Glutamatergic neuron (in vitro differentiated cells): ENCODE data around the gene COX7B2. TPM values are rescaled to one million over a fixed set of nuclear protein-coding genes. Genes with fewer than 3 reads are reported as not detected.

Experiments
- DNase-seq: peaks from one replicate; pipeline ENCODE4 v3.0.0; 2022
- H3K27ac Mint-ChIP-seq: one replicate; pipeline ENCODE4 v1.8.0; 2020; ENCODE audit warnings: mild to moderate bottlenecking, mixed read lengths, inconsistent platforms; ENCODE audit not compliant: unreplicated experiment
- H3K27me3 Mint-ChIP-seq: one replicate; pipeline ENCODE4 v1.8.0; 2020; ENCODE audit warnings: mild to moderate bottlenecking, moderate library complexity, mixed read lengths, inconsistent platforms; ENCODE audit not compliant: unreplicated experiment
- H3K36me3 Mint-ChIP-seq: one replicate; pipeline ENCODE4 v1.8.0; 2020; ENCODE audit warnings: mild to moderate bottlenecking, mixed read lengths, inconsistent platforms; ENCODE audit not compliant: unreplicated experiment
- H3K4me1 Mint-ChIP-seq: one replicate; pipeline ENCODE4 v1.8.0; 2020; ENCODE audit warnings: mild to moderate bottlenecking, low read depth, mixed read lengths, inconsistent platforms; ENCODE audit not compliant: unreplicated experiment
- H3K4me3 Mint-ChIP-seq: one replicate; pipeline ENCODE4 v1.8.0; 2020; ENCODE audit warnings: mild to moderate bottlenecking, mixed read lengths, inconsistent platforms; ENCODE audit not compliant: unreplicated experiment
- H3K9me3 Mint-ChIP-seq: one replicate; pipeline ENCODE4 v1.8.0; 2020; ENCODE audit warnings: mild to moderate bottlenecking, moderate library complexity, mixed read lengths, inconsistent platforms; ENCODE audit not compliant: unreplicated experiment
- total RNA-seq: library from RNA; stranded (reverse); fragmentation: NEBNext Ultra II Directional; extraction: Animal tissue kit (Norgen Biotek cat#: 25700); gene quantifications from one replicate; pipeline ENCODE4 v1.2.1, GENCODE V29; 2021; ENCODE audit not compliant: unreplicated experiment
- TF ChIP-seq, protein P1 (sequence below): fragments of 200-600 bp; sonication (generic); IDR thresholded peaks from one replicate; pipeline ENCODE4 v1.5.0; 2021; ENCODE audit not compliant: partially characterized antibody, unreplicated experiment

COX7B2 gene
- total RNA-seq, 1 donor from 2014 or later: not detected

DNA sequence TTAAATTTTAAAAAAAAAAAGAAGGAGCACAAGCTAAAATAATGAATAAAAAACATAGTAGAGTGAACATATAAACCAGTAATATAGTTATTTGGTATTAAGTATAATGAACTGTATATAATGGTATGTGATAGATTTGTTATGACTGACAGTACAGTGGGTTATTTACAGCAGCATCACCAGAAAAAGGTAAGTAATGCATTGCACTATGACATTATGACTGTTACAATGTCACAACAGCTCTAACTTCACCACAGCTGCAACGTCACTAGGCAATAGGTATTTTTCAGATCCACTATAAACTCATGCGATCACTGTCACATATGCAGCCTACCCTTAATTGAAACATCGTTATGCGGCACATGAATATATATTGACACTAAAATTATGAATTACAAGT, 72.5 kb downstream of the COX7B2 start:
- TF ChIP-seq, protein P1, sequence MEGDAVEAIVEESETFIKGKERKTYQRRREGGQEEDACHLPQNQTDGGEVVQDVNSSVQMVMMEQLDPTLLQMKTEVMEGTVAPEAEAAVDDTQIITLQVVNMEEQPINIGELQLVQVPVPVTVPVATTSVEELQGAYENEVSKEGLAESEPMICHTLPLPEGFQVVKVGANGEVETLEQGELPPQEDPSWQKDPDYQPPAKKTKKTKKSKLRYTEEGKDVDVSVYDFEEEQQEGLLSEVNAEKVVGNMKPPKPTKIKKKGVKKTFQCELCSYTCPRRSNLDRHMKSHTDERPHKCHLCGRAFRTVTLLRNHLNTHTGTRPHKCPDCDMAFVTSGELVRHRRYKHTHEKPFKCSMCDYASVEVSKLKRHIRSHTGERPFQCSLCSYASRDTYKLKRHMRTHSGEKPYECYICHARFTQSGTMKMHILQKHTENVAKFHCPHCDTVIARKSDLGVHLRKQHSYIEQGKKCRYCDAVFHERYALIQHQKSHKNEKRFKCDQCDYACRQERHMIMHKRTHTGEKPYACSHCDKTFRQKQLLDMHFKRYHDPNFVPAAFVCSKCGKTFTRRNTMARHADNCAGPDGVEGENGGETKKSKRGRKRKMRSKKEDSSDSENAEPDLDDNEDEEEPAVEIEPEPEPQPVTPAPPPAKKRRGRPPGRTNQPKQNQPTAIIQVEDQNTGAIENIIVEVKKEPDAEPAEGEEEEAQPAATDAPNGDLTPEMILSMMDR: no peak
- DNase-seq: no peak
- Mint-ChIP-seq H3K36me3 (no peaks in the 10 kb centered on the region), H3K4me3 (no peak overlapping the region), H3K9me3 (peaks cover 2% of the 10 kb centered on the region), H3K27ac (no peak overlapping the region), H3K4me1 (peaks cover 3% of the 10 kb centered on the region), H3K27me3 (no peaks in the 10 kb centered on the region)

DNA sequence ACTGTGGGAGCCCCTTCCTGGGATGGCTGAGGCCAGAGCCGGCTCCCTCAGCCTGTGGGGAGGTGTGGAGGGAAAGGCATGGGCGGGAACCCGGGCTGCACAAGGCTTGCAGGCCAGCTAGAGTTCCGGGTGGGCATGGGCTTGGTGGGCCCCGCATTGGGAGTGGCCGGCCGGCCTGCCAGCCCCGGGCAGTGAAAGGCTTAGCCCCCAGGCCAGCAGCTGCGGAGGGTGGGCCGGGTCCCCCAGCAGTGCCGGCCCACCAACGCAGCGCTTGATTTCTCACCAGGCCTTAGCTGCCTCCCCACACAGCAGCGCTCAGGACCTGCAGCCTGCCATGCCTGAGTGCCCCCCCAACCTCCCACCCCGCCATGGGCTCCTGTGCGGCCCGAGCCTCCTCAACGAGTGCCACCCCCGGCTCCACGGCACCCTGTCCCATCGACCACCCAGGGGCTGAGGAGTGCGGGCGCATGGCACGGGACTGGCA, 78.0 kb downstream of the COX7B2 start:
- Mint-ChIP-seq H3K9me3 (peaks cover 2% of the 10 kb centered on the region), H3K4me1 (no peaks in the 10 kb centered on the region), H3K36me3 (no peaks in the 10 kb centered on the region), H3K27ac (no peak overlapping the region), H3K4me3 (no peak overlapping the region), H3K27me3 (no peaks in the 10 kb centered on the region)
- DNase-seq: no peak
- TF ChIP-seq, protein P1: no peak

DNA sequence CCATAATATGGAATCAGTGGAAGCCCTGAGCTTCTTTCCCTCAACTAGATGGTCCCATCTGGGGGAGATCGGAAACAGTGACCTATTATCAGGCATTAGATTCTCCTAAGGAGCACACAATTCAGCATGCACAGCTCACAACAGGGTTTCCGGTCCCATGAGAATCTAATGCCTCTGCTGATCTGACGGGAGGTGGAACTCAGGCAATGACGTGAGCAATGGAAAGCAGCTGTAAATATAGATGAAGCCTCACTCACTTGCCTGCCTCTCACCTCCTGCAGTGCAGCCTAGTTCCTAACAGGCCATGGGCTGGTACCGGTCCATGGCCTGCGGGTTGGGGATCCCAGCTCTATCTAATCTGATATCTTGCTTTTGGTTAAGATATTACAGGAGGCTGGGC, 88.9 kb downstream of the COX7B2 start:
- no peaks in the 10 kb centered on the region for H3K27me3 Mint-ChIP-seq
- DNase-seq: no peak
- H3K36me3 Mint-ChIP-seq: no peaks in the 10 kb centered on the region
- no peaks in the 10 kb centered on the region for H3K9me3 Mint-ChIP-seq
- H3K4me1 Mint-ChIP-seq: no peaks in the 10 kb centered on the region
- TF ChIP-seq, protein P1: no peak
- no peak overlapping the region for H3K4me3 Mint-ChIP-seq
- H3K27ac Mint-ChIP-seq: no peak overlapping the region

DNA sequence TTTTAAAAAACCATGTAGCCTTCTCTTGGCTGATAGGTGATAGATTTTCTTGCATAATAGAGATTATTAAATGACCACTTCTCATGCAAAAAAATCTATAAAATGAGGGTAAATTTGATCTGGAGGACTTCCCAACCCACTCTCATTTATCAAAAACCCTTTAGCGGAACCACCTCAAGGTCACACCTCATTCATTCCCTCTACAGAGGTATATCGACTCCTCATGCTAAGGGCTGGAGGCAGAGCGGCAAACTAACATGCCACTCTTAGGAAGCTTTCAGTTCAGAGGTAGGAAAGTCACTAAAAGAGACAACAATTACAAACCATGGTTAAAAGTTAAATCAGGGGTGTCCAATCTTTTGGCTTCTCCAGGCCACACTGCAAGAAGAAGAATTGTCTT, 90.0 kb downstream of the COX7B2 start:
- Mint-ChIP-seq H3K4me3 (no peak overlapping the region), H3K27me3 (no peaks in the 10 kb centered on the region), H3K4me1 (no peaks in the 10 kb centered on the region), H3K27ac (no peak overlapping the region), H3K9me3 (no peaks in the 10 kb centered on the region), H3K36me3 (no peaks in the 10 kb centered on the region)
- TF ChIP-seq, protein P1: no peak
- no peak for DNase-seq

DNA sequence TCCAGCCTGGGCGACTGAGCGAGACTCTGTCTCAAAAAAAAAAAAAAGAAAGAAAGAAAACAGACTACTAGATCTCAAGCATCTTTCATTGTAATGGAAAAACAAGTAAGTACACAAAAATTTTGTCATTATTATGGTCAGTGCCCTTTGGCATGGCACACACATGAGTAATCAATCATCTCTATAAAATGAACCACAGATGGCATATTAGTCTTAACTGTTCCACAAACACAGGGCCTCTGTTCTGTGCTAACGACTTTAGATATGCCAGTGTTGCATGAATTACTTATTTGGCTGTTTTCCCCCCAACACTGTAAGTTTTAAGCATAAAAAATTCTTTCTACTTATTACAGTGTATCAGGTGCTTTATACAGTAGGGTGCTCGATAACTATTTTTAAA, 90.4 kb downstream of the COX7B2 start:
- TF ChIP-seq, protein P1: no peak
- H3K4me1 Mint-ChIP-seq: no peaks in the 10 kb centered on the region
- no peaks in the 10 kb centered on the region for H3K36me3 Mint-ChIP-seq
- DNase-seq: no peak
- H3K27ac Mint-ChIP-seq: no peak overlapping the region
- H3K4me3 Mint-ChIP-seq: no peak overlapping the region
- no peaks in the 10 kb centered on the region for H3K27me3 Mint-ChIP-seq
- no peaks in the 10 kb centered on the region for H3K9me3 Mint-ChIP-seq
